ENCODE results near the gene BCAN. TPM values are rescaled to one million over a fixed set of nuclear protein-coding genes. Genes with fewer than 3 reads are reported as not detected.
A peak's percentile ranks its signal among the peaks of the same experiment; 100 is the strongest.

BCAN gene
- total RNA-seq, 1 experiment from 2014 or later, result 3.6 TPM

GRCh38 chr1:156684227-156684782 is 42.4 kb downstream of the BCAN start:
- Mint-ChIP-seq H3K27me3 (ENCODE audit: low read depth) (peaks cover 13% of the 10 kb centered on the region), H3K27ac (no peak overlapping the region), H3K4me3 (no peak overlapping the region), H3K36me3 (no peaks in the 10 kb centered on the region), H3K4me1 (peaks cover 31% of the 10 kb centered on the region), H3K9me3 (no peaks in the 10 kb centered on the region)
- ATAC-seq (no peak), DNase-seq (ENCODE audit: low spot score) (no peak)
- POLR2A ChIA-PET, result interaction anchor here (0.6 to 1.0 kb wide), 3 partner anchors 22 to 44 kb away, joined by 3 to 4 read pairs (median 4); partner anchors contain the start of genes CRABP2 and METTL25B
- CTCF ChIA-PET, result interaction anchor here (0.6 to 17.1 kb wide), 14 partner anchors 8 to 243 kb away, joined by 3 to 1553 read pairs (median 6); partner anchors contain the start of genes BCAN, CRABP2, ISG20L2 and METTL25B
- TF ChIP-seq E2F4 (CRISPR knock-in tag; IDR thresholded peaks at IDR 0.05; ENCODE audit: borderline replicate concordance, low read depth), result no peak
- TF ChIP-seq ZMAT4 (CRISPR knock-in tag; IDR thresholded peaks at IDR 0.05), result no peak
- no peak for TF ChIP-seq E2F1 (CRISPR knock-in tag; IDR thresholded peaks at IDR 0.05)
- no peak for TF ChIP-seq SOX15 (CRISPR knock-in tag; IDR thresholded peaks at IDR 0.05)
- TF ChIP-seq GRHL2 (CRISPR knock-in tag; IDR thresholded peaks at IDR 0.05; ENCODE audit: insufficient replicate concordance, severe bottlenecking), result no peak
- no peak for TF ChIP-seq CDX4 (CRISPR knock-in tag; IDR thresholded peaks at IDR 0.05; ENCODE audit: borderline replicate concordance)
- no peak for TF ChIP-seq FOXJ3 (CRISPR knock-in tag; IDR thresholded peaks at IDR 0.05; ENCODE audit: borderline replicate concordance)
- no peak for TF ChIP-seq ATF3 (CRISPR knock-in tag; conservative IDR thresholded peaks at IDR 0.05)
- no peak for TF ChIP-seq E2F5 (CRISPR knock-in tag; IDR thresholded peaks at IDR 0.05)

- Mint-ChIP-seq H3K4me1 (peaks cover 57% of the 10 kb centered on the region), H3K4me3 (peak overlapping the region; percentile 74), H3K9me3 (no peaks in the 10 kb centered on the region), H3K36me3 (no peaks in the 10 kb centered on the region), H3K27ac (peak overlapping the region; percentile 25; the same call in 1 of the 2 replicates), H3K27me3 (ENCODE audit: low read depth) (peaks cover 7% of the 10 kb centered on the region; the same call in 1 of the 2 replicates)
- DNase-seq (ENCODE audit: low spot score), result peak; percentile 90
- CTCF ChIA-PET, result interaction anchor here (0.6 to 17.1 kb wide), 67 partner anchors 8 to 238 kb away, joined by 3 to 1553 read pairs (median 5); partner anchors contain the start of genes BCAN, CRABP2, HAPLN2 and HDGF
- ATAC-seq, result peak; percentile 51
- POLR2A ChIA-PET, result interaction anchor here (0.6 to 8.0 kb wide), 14 partner anchors 10 to 171 kb away, joined by 3 to 195 read pairs (median 5); partner anchors contain the start of genes CRABP2, HDGF, ISG20L2 and METTL25B
- TF ChIP-seq AR (CRISPR knock-in tag; IDR thresholded peaks at IDR 0.05), result no peak
- TF ChIP-seq CDX4 (CRISPR knock-in tag; IDR thresholded peaks at IDR 0.05; ENCODE audit: borderline replicate concordance), result no peak
- TF ChIP-seq ZNF219 (CRISPR knock-in tag; IDR thresholded peaks at IDR 0.05; ENCODE audit: borderline replicate concordance), result no peak
- TF ChIP-seq TEAD1 (CRISPR knock-in tag; IDR thresholded peaks at IDR 0.05), result 0 out of 2 replicates have a peak, but pooled peaks have one; percentile 32
- TF ChIP-seq ATF6 (CRISPR knock-in tag; IDR thresholded peaks at IDR 0.05), result no peak
- no peak for TF ChIP-seq ZNF416 (CRISPR knock-in tag; IDR thresholded peaks at IDR 0.05)
- TF ChIP-seq ETV6 (CRISPR knock-in tag; IDR thresholded peaks at IDR 0.05), result 0 out of 2 replicates have a peak, but pooled peaks have one; percentile 47
- no peak for TF ChIP-seq ATF1 (CRISPR knock-in tag; IDR thresholded peaks at IDR 0.05)
- TF ChIP-seq NR3C1 (CRISPR knock-in tag; conservative IDR thresholded peaks at IDR 0.05; ENCODE audit: low read depth), result no peak
- no peak for TF ChIP-seq FOXP4 (CRISPR knock-in tag; IDR thresholded peaks at IDR 0.05)
Measured at GRCh38 chr1:156689035-156689952, 47.4 kb downstream of the BCAN start.
